Liver (tissue), 3 donors: ENCODE data around the gene MTCH2.

ENCODE experiments used
- JUND ChIP-seq, 2 donors: IDR thresholded peaks; 2 replicates each; pipeline ENCODE4 v1.6.1; 2016; ENCODE audit warnings: antibody characterized with exemption in 2 of 2
- TF ChIP-seq, protein P1 (sequence below): fragments of 150-350 bp; IDR thresholded peaks from 2 replicates; pipeline ENCODE4 v1.5.1; 2017; ENCODE audit warnings: improper control_type of control experiment, low read depth, low read length; ENCODE audit not compliant: missing input control
- donor health status: healthy.
- donor health status: healthy.

DNA sequence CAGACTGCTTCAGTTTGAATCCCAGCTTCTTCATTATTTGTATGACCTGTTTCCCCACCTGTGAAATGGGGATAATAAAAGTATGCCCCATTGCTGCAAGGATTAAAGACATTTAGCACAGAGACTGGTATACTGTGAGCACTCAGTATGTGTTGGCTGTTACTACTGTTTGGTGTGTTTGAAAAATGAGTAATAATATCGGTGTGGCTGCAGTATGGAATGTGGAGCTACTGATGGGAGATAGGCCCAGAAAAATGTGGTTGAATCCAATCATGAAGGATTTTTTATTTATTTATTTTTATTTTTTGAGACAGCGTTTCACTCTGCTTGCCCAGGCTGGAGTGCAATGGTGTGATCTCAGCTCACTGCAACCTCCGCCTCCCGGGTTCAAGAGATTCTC, 39.1 kb downstream of the MTCH2 start:
- TF ChIP-seq, protein P1, sequence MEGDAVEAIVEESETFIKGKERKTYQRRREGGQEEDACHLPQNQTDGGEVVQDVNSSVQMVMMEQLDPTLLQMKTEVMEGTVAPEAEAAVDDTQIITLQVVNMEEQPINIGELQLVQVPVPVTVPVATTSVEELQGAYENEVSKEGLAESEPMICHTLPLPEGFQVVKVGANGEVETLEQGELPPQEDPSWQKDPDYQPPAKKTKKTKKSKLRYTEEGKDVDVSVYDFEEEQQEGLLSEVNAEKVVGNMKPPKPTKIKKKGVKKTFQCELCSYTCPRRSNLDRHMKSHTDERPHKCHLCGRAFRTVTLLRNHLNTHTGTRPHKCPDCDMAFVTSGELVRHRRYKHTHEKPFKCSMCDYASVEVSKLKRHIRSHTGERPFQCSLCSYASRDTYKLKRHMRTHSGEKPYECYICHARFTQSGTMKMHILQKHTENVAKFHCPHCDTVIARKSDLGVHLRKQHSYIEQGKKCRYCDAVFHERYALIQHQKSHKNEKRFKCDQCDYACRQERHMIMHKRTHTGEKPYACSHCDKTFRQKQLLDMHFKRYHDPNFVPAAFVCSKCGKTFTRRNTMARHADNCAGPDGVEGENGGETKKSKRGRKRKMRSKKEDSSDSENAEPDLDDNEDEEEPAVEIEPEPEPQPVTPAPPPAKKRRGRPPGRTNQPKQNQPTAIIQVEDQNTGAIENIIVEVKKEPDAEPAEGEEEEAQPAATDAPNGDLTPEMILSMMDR: no peak
- no peak for TF ChIP-seq JUND (IDR thresholded peaks at IDR 0.05)
